NCI-H345 (cell line): ENCODE results near the gene EGLN1.

Source experiments
- DNase-seq: peaks from one replicate; lab custom pipeline; 2025; lab: John Stamatoyannopoulos, UW

Gene EGLN1

GRCh38 chr1:231396643-231397042 lies 25.4 kb downstream of the EGLN1 start:
- no peak for DNase-seq

GRCh38 chr1:231395998-231396390 lies 26.1 kb downstream of the EGLN1 start:
- no peak for DNase-seq

- no peak for DNase-seq
Measured at GRCh38 chr1:231395076-231395997, 26.8 kb downstream of the EGLN1 start.

- no peak for DNase-seq
Measured at GRCh38 chr1:231393668-231394067, 28.4 kb downstream of the EGLN1 start.

- no peak for DNase-seq
Measured at GRCh38 chr1:231392389-231393131, 29.5 kb downstream of the EGLN1 start.

GRCh38 chr1:231390071-231390470 lies 32.0 kb downstream of the EGLN1 start:
- no peak for DNase-seq

GRCh38 chr1:231387770-231388669 lies 34.1 kb downstream of the EGLN1 start:
- no peak for DNase-seq

- DNase-seq = no peak
Measured at GRCh38 chr1:231386466-231386865, 35.6 kb downstream of the EGLN1 start.

GRCh38 chr1:231385416-231385748 lies 36.7 kb downstream of the EGLN1 start:
- no peak for DNase-seq

GRCh38 chr1:231384696-231385415 lies 37.2 kb downstream of the EGLN1 start:
- no peak for DNase-seq

- no peak for DNase-seq
Measured at GRCh38 chr1:231383159-231383860, 38.8 kb downstream of the EGLN1 start.

GRCh38 chr1:231382426-231382825 lies 39.7 kb downstream of the EGLN1 start:
- DNase-seq = no peak

GRCh38 chr1:231381729-231382128 lies 40.4 kb downstream of the EGLN1 start:
- DNase-seq = no peak

- DNase-seq = no peak
Measured at GRCh38 chr1:231376875-231377549, 45.1 kb downstream of the EGLN1 start.

- no peak for DNase-seq
Measured at GRCh38 chr1:231376101-231376500, 46.0 kb downstream of the EGLN1 start.

- DNase-seq = no peak
Measured at GRCh38 chr1:231374394-231374793, 47.7 kb downstream of the EGLN1 start.

- no peak for DNase-seq
Measured at GRCh38 chr1:231372501-231372900, 49.6 kb downstream of the EGLN1 start.

GRCh38 chr1:231369282-231369681 lies 52.8 kb downstream of the EGLN1 start:
- no peak for DNase-seq

- no peak for DNase-seq
Measured at GRCh38 chr1:231364192-231364591, 57.9 kb downstream of the EGLN1 start.

- DNase-seq = no peak
Measured at GRCh38 chr1:231363624-231364023, 58.5 kb downstream of the EGLN1 start.
